HG03378 (cell line): Measurements from ENCODE around the gene ALB.

Experiments
- ATAC-seq: cut with Tn5 transposase; IDR thresholded peaks from one replicate; pipeline ENCODE4 v1.9.1; 2021; ENCODE audit warnings: mild to moderate bottlenecking, moderate library complexity; ENCODE audit not compliant: unreplicated experiment

Gene ALB

GRCh38 chr4:73408181-73408867 is 4.2 kb downstream of the ALB start:
- ATAC-seq = no peak

- no peak for ATAC-seq
Measured at GRCh38 chr4:73409012-73409862, 5.2 kb downstream of the ALB start.

- ATAC-seq = no peak
Measured at GRCh38 chr4:73409978-73410548, 6.0 kb downstream of the ALB start.

GRCh38 chr4:73410916-73411730 is 7.0 kb downstream of the ALB start:
- ATAC-seq = no peak

GRCh38 chr4:73411731-73412414 is 7.8 kb downstream of the ALB start:
- no peak for ATAC-seq

GRCh38 chr4:73413294-73413755 is 9.2 kb downstream of the ALB start:
- no peak for ATAC-seq

GRCh38 chr4:73414936-73415271 is 10.8 kb downstream of the ALB start:
- ATAC-seq = no peak

- no peak for ATAC-seq
Measured at GRCh38 chr4:73415807-73416238, 11.7 kb downstream of the ALB start.

- no peak for ATAC-seq
Measured at GRCh38 chr4:73416423-73417087, 12.5 kb downstream of the ALB start.

GRCh38 chr4:73417342-73417741 is 13.3 kb downstream of the ALB start:
- no peak for ATAC-seq

- no peak for ATAC-seq
Measured at GRCh38 chr4:73417973-73418372, 13.9 kb downstream of the ALB start.

- no peak for ATAC-seq
Measured at GRCh38 chr4:73418677-73419076, 14.6 kb downstream of the ALB start.

GRCh38 chr4:73419106-73420038 is 15.3 kb downstream of the ALB start:
- ATAC-seq = no peak

GRCh38 chr4:73420615-73421014 is 16.5 kb downstream of the ALB start:
- no peak for ATAC-seq

- no peak for ATAC-seq
Measured at GRCh38 chr4:73421708-73422457, 17.8 kb downstream of the ALB start.

GRCh38 chr4:73422458-73422752 is 18.3 kb downstream of the ALB start:
- ATAC-seq = no peak

GRCh38 chr4:73423184-73423583 is 19.1 kb downstream of the ALB start:
- no peak for ATAC-seq

GRCh38 chr4:73426666-73427065 is 22.6 kb downstream of the ALB start:
- no peak for ATAC-seq
